HG03571 (cell line): ENCODE results near the gene BPIFB4.
"Not testable (repeated sequence)": the region's sequence is repeated elsewhere in the genome, so short reads cannot be mapped to it uniquely, and the experiment has no call there.

Experiments used
- ATAC-seq: cut with Tn5 transposase; IDR thresholded peaks from one replicate; pipeline ENCODE4 v1.9.1; 2021; ENCODE audit not compliant: unreplicated experiment

Gene BPIFB4

DNA sequence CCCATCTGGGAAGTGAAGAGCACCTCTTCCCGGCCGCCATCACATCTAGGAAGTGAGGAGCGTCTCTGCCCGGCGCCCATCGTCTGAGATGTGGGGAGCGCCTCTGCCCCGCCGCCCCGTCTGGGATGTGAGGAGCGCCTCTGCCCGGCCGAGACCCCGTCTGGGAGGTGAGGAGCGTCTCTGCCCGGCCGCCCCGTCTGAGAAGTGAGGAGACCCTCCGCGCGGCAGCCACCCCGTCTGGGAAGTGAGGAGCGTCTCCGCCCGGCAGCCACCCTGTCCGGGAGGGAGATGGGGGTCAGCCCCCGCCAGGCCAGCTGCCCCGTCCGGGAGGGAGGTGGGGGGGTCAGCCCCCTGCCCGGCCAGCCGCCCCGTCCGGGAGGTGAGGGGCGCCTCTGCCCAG is 36.1 kb downstream of the BPIFB4 start:
- not testable (repeated sequence) for ATAC-seq

GRCh38 chr20:33119725-33120720 is 40.6 kb downstream of the BPIFB4 start:
- ATAC-seq: no peak

GRCh38 chr20:33120934-33121333 is 41.5 kb downstream of the BPIFB4 start:
- ATAC-seq: no peak

DNA sequence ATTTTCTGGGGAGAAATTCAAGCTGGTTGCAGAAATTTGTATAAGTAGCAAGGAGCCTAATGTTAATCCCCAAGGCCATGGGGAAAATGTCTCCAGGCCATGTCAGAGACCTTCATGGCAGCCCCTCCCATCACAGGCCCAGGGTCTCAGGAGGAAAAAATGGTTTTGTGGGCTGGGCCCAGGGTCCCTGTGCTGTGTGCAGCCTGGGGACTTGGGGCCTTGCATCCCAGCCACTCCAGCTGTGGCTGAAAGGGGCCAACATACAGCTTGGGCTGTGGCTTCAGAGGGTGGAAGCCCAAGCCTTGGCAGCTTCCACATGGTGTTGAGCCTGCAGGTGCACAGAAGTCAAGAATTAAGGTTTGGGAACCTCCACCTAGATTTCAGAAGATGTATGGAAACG is 42.9 kb downstream of the BPIFB4 start:
- ATAC-seq: not testable (repeated sequence)

GRCh38 chr20:33124261-33124660 is 44.8 kb downstream of the BPIFB4 start:
- no peak for ATAC-seq

DNA sequence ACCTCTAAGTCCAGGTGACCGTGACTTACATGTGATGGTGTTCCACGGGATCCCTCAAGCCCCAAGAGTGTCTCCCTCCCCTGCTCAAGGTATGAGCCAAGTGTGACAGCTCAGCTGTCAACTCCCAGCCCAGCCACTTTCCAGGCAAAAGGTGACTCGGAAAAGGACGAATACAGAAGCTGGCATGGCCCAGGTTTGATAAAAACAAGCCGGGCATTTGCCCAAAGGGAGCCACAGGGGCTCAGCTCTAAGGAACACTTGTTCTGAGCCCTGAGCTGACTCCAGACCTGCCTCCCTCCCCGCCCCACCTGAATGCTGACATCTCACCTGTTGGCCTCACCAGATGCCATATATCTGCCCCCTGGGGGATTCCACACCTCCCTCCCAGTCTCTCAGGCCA is 45.6 kb downstream of the BPIFB4 start:
- no peak for ATAC-seq

DNA sequence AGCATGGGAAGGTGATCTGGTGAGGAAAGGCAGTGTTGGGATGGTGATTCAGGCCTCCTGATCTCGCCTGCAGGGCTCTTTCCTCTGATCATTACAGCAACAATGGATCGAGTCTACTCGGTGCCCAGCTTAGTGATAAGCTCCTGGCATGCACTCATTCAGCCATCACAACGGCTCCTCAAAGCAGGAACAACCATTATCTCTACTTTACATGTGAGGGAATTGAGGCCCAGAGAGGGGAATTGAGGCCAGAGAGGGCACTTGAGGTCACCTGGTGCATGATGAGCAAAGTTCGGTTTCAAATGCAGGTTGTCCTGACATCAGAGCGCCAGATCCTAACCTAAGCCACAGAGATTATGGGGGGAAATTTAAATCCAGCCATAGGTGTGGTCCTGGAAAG is 46.5 kb downstream of the BPIFB4 start:
- ATAC-seq: no peak

- no peak for ATAC-seq
Observed at GRCh38 chr20:33127422-33128097, 48.1 kb downstream of the BPIFB4 start.

DNA sequence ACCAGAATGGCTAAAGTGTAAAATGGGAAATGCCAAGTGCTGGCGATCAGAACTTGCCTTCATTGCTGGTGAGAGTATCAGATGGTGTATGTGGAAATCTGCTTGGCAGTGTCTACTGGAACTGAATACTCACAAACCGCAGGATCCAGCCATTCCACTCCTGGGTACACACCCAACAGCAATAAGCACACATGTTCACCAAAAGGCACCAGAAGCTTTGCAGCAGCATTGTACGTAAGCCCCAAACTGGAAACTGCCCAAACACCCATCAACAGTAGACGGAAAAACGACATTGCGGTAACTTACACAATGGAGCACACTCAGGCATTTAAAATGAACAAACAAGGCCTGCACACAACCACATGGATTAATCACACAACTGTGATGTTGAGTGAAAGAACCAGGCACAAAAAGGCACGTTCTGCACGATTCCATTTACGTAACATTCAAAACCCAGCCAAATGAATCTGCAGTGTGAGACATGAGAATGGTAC is 51.2 kb downstream of the BPIFB4 start:
- no peak for ATAC-seq

DNA sequence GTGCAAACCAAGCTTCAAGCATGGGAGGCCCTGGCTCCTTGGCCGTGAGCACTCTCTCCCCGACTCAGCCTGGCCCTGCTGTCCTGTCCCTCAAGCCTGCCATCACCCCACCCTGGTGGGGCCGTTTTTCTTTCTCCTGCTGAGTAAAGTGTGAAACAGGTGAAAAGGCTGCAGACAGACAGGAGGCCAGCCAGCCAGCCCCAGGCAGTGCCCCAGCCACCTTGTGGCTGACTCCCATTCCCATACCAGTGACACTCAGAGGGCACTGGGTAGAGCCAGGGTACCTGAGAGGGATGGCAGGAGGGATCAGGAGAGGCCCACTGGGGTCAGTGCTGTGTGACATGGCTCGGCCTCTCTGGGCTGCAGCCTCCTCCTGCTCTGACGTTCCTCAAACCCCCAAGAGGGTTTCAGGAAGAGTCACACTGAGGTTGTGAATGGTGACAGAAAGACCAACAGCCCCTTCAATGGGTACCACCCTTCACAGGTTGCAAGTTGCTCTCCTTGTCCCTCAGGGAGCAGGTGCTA is 52.6 kb downstream of the BPIFB4 start:
- no peak for ATAC-seq

GRCh38 chr20:33132513-33133372 is 53.3 kb downstream of the BPIFB4 start:
- no peak for ATAC-seq

- ATAC-seq: no peak
Observed at GRCh38 chr20:33133373-33133941, 54.0 kb downstream of the BPIFB4 start.

- no peak for ATAC-seq
Observed at GRCh38 chr20:33137195-33137594, 57.8 kb downstream of the BPIFB4 start.

GRCh38 chr20:33139467-33139866 is 60.0 kb downstream of the BPIFB4 start:
- no peak for ATAC-seq

DNA sequence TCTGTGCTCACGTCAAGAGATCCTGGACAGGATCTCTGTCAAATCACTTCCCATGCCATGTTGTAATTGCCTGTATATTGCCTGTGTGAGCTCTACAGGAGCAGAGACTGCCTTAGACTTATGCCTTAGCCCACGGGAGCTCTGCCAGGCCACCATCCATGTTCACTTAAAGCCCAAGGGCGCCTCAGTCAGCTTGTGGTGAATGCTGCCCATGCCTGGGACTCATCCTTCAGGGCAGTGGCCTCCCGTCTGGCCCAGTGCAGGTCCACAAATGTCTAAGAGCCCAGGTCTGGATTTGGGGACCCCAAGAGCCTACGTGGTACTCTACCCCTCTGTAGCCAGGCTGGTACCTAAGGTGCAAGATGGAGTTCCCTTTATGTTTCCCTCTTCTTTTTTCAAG is 66.1 kb downstream of the BPIFB4 start:
- ATAC-seq: no peak

GRCh38 chr20:33147299-33147698 is 67.9 kb downstream of the BPIFB4 start:
- ATAC-seq: no peak

GRCh38 chr20:33148040-33148439 is 68.6 kb downstream of the BPIFB4 start:
- no peak for ATAC-seq

- ATAC-seq: no peak
Observed at GRCh38 chr20:33154252-33154651, 74.8 kb downstream of the BPIFB4 start.

DNA sequence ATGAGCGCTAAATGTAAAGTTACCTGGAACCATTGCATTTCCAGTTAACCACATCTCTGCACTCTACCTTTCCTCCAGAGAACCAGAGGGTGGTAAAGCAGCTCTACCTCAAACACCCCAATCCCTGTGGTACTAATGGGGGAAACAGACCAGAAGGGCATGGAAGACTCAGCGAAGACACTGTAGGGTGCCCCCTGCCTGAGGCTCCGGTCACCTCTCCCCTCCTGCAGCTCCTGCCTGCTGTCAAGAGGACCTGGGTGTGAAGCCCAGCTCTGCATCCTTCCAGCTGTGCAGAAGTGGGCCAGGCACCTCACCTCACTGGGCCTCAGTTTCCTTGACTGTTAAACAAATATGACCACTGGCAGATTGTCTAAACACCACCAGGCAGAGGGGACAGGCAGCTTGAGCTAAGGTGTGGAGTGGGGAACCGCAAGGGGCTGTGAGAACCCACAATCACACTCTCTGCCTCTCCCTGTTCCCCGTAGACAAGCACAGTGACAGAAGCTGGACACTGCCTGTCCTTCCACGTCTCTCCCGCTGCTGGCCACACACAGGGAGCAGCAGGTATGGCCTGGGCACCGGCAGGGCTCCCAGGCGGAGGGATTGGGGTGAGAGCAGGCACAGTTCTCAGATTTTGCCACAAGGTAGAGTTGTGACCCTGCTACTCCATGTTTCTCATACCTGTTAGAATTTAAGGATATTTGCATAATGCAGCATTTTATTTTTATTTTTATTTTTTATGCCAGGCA is 79.4 kb downstream of the BPIFB4 start:
- no peak for ATAC-seq

GRCh38 chr20:33159713-33160112 is 80.3 kb downstream of the BPIFB4 start:
- ATAC-seq: no peak
